ENCODE measurements around the gene ATF6B.

Gene ATF6B

DNA sequence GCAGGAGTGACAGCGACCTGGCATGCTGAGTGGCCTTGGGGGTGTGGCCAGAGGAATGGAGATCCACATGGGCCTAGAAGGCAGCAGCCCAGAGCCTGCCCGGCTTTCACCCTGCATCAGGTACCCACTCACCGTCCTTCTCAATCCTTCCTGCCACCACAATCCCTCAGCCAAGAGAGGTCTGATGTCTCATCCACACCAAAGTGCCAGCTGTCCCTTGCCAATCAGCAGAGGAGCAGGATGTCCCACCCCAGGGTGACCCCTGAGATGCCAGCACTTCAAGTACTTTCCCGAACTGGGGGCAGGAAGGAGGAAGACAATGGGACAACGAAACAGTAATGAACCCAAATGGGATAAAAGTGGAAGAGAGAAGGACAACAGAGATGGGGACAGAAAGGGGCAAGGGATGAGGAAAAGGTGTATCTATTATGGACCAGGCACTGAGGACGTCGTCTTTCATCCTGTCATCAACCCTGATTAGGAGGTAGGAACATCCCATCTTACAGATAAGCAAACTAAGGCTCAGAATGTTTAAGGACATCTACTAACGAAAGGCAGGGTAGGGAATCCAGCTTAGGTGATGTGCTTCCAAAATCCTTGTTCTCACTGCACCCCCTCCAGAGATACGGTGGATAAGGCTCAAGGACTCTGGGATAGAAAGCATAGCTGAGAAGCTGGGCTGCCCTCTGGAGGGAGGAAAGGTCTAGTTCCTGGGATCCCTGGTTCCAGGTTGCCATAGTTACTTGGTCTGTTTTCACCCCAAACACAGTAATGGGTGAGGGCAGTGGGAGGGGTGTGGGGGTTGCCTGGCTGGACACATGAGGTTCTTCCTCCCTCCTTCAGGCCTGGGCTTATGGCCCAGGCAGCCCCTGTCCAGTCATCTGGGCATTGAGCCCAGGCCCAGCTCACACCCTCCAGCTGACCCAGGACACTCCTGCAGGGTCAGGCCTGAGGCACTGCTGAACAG is 14.4 kb downstream of the ATF6B start:
- Histone ChIP-seq H3K9me3 (ENCODE audit: control insufficient read depth in 2 of 2, low read length in 2 of 2) (no peaks in the 10 kb centered on the region), H3K36me3 (ENCODE audit: control insufficient read depth in 2 of 2, insufficient read depth in 2 of 2, low read length in 2 of 2) (peaks cover 22 to 30% of the 10 kb centered on the region in 2 donors), H3K27ac (ENCODE audit: low read length) (peak overlapping the region; percentile 61), H3K4me3 (ENCODE audit: low read length in 2 of 2) (no peak overlapping the region), H3K27me3 (ENCODE audit: control insufficient read depth in 1 of 2, insufficient read depth in 2 of 2, low read length in 2 of 2) (no peaks in the 10 kb centered on the region), H3K9ac (ENCODE audit: low read length in 2 of 2) (peak overlapping the region in 1 of 2 donors; percentile 2), H3K4me1 (ENCODE audit: control insufficient read depth, insufficient read depth, low read length) (peaks cover 43% of the 10 kb centered on the region)

DNA sequence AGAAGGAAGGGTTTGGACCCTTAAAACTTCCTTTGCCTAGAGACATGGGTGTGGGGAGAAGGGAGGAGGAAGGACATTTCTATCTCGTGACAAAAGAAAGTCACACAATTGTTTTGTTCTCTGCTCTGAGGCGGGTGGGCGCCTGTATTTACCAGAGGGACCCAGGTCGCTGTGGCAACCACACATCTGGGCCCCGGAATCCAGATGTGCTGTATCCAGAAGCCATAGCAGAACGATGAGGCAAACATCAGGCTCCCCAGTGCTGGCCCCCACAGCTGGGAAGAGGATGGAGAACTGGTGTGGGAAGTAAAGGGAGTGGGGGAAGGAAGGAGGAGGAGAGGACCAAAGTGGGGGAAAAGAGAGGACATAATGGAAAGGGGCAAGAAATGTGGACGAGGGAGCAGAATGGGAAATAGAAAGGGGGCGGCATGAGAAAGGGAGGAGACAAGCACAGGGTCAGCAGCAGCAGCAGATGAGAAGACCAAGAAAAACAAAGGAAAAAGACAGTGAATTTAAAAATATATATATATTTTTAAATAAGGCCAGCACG is 15.5 kb downstream of the ATF6B start:
- peak overlapping the region; percentile 77 for H3K27ac ChIP-seq (ENCODE audit: low read length)
- H3K4me3 ChIP-seq (ENCODE audit: low read length in 2 of 2), result no peak overlapping the region
- H3K27me3 ChIP-seq (ENCODE audit: control insufficient read depth in 1 of 2, insufficient read depth in 2 of 2, low read length in 2 of 2), result no peaks in the 10 kb centered on the region
- no peaks in the 10 kb centered on the region for H3K9me3 ChIP-seq (ENCODE audit: control insufficient read depth in 2 of 2, low read length in 2 of 2)
- peaks cover 51% of the 10 kb centered on the region for H3K4me1 ChIP-seq (ENCODE audit: control insufficient read depth, insufficient read depth, low read length)
- peak overlapping the region in 1 of 2 donors; percentile 23 for H3K9ac ChIP-seq (ENCODE audit: low read length in 2 of 2)
- peaks cover 16 to 21% of the 10 kb centered on the region in 2 donors for H3K36me3 ChIP-seq (ENCODE audit: control insufficient read depth in 2 of 2, insufficient read depth in 2 of 2, low read length in 2 of 2)

DNA sequence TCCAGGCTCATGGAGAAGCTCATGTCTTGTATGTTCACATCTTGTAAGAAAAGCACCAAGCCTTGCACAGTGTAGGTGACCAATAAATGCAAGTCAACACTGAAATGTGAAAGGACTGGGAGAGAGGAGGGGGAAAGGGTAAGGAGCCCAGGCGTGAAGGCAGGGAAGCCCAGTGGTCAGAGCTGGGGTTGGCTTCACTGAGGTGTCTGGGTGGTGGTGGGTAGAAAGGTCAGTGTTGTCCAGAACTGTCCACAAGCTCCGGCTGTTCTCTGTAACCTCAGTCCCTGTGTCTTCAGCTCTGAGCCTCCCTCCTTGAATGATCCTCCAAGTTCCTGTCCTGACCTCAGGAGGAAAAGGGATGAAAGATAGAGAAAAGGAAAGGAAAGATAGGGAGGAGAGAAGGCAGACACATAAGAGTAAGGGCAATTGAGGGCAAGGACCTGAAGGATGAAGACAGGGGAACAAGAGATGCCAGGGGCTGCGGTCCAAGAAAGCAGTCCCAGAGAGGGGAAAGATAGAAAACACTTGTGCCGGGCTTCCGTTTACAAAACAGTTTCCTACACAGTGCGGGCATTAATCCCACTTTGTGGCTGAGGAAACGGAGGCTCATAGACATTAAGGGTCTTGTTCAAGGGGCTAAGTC is 16.5 kb downstream of the ATF6B start:
- Histone ChIP-seq H3K27ac (ENCODE audit: low read length) (peak overlapping the region; percentile 77), H3K4me3 (ENCODE audit: low read length in 2 of 2) (peak overlapping the region in 1 of 2 donors; percentile 55), H3K36me3 (ENCODE audit: control insufficient read depth in 2 of 2, insufficient read depth in 2 of 2, low read length in 2 of 2) (peaks cover 12% of the 10 kb centered on the region in 2 donors), H3K27me3 (ENCODE audit: control insufficient read depth in 1 of 2, insufficient read depth in 2 of 2, low read length in 2 of 2) (no peaks in the 10 kb centered on the region), H3K9me3 (ENCODE audit: control insufficient read depth in 2 of 2, low read length in 2 of 2) (no peaks in the 10 kb centered on the region), H3K9ac (ENCODE audit: low read length in 2 of 2) (peak overlapping the region; percentile 14 to 23), H3K4me1 (ENCODE audit: control insufficient read depth, insufficient read depth, low read length) (peaks cover 61% of the 10 kb centered on the region)

DNA sequence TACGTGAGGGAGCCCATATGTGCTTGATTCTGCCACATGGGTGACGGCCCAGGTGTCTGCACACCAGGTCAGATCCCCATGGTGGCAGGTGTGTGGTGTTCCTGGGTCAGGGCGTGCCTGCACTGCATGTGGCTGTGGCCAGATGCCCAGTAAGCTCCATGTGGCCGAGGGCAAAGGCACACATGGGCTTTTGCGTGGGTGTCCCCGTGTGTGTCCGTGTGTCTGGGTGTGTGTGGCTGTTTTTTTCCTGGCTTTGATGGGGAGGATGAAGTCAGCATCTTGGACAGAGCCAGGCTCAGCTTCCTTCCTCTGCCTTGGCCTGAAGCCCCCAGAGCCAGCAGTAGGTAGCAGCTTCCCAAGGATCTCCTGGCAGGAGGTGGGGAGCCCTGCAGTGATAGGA is 17.4 kb downstream of the ATF6B start:
- peak overlapping the region; percentile 30 to 62 for H3K9ac ChIP-seq (ENCODE audit: low read length in 2 of 2)

DNA sequence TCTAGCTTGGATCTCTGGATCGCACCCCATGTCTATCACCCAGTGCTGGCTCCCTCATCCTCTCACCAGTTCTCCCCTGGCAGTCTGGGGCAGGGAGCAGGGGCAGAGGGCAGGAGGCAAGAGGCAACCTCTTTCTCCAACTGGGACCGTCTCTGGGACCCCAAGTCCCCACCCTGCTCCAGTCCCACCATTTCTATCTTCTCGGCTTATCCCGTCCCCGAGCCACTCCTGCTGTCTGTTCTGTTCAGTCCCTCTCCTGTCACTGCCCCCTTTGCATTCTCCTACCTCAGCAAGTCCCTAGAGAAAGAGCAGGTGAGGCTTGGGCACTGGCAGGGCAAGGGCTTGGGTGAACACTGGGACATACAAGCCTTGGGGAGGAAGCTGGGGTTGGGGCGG is 18.3 kb downstream of the ATF6B start:
- H3K9ac ChIP-seq (ENCODE audit: low read length in 2 of 2), result peak overlapping the region in 1 of 2 donors; percentile 47

More for the DNA sequence above, 17.4 kb downstream of the ATF6B start:
- Histone ChIP-seq H3K4me1 (ENCODE audit: control insufficient read depth, insufficient read depth, low read length) (peaks cover 63% of the 10 kb centered on the region), H3K27ac (ENCODE audit: low read length) (peak overlapping the region; percentile 77), H3K27me3 (ENCODE audit: control insufficient read depth in 1 of 2, insufficient read depth in 2 of 2, low read length in 2 of 2) (no peaks in the 10 kb centered on the region), H3K9me3 (ENCODE audit: control insufficient read depth in 2 of 2, low read length in 2 of 2) (no peaks in the 10 kb centered on the region), H3K36me3 (ENCODE audit: control insufficient read depth in 2 of 2, insufficient read depth in 2 of 2, low read length in 2 of 2) (peaks cover 3% of the 10 kb centered on the region in 2 donors), H3K4me3 (ENCODE audit: low read length in 2 of 2) (peak overlapping the region; percentile 37 to 55)

DNA sequence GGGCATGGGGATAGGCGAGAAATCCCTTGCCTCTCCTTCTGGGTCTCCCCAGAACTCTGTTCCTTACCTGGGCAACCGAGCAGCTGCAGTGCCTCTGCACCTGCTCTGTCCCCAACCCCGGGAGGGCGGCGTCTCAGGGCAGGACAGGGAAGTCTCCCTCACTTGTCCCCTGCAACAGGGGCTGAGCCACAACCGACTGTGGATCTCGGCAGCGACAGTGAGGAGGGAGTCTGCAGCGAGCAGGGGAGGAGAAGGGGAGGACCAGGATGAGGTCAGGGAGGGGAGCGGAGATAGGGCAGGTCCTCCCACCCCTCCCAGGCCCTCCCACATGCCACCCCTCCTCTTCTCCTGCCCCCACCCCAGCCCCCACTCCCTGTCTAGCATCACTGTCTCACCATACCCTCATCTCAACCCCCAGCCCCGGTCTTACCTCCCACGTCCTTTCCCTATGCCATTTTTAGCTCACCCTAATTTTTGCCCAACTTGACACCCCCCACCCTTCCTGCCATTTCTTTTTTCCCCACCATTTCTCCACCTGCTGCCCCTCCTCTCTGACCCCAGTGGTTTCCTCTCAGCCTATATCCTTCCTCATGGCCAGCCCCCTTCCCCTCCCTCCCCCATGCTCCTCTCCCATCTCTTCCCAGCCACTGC is 18.8 kb downstream of the ATF6B start, which contains the start of gene TNXB:
TSS of gene TNXB (minus strand) at position 225 of the 651 bp plus-strand sequence. CDS start 11,140 bp downstream, outside the sequence.
- Histone ChIP-seq H3K4me3 (ENCODE audit: low read length in 2 of 2) (peak within 1 kb of the TSS; percentile 49 to 74), H3K9me3 (ENCODE audit: control insufficient read depth in 2 of 2, low read length in 2 of 2) (no peaks in the 10 kb centered on the region), H3K4me1 (ENCODE audit: control insufficient read depth, insufficient read depth, low read length) (peaks cover 65% of the 10 kb centered on the region), H3K36me3 (ENCODE audit: control insufficient read depth in 2 of 2, insufficient read depth in 2 of 2, low read length in 2 of 2) (no peaks in the 10 kb centered on the region), H3K27me3 (ENCODE audit: control insufficient read depth in 1 of 2, insufficient read depth in 2 of 2, low read length in 2 of 2) (peaks cover 0 to 2% of the 10 kb centered on the region in 2 donors), H3K9ac (ENCODE audit: low read length in 2 of 2) (peak within 1 kb of the TSS; percentile 49 to 72), H3K27ac (ENCODE audit: low read length) (peak within 1 kb of the TSS; percentile 77)

More for the DNA sequence above, 18.3 kb downstream of the ATF6B start:
- H3K27me3 ChIP-seq (ENCODE audit: control insufficient read depth in 1 of 2, insufficient read depth in 2 of 2, low read length in 2 of 2), result peaks cover 0 to 2% of the 10 kb centered on the region in 2 donors
- H3K9me3 ChIP-seq (ENCODE audit: control insufficient read depth in 2 of 2, low read length in 2 of 2), result no peaks in the 10 kb centered on the region
- H3K4me3 ChIP-seq (ENCODE audit: low read length in 2 of 2), result peak overlapping the region in 1 of 2 donors; percentile 63
- peaks cover 66% of the 10 kb centered on the region for H3K4me1 ChIP-seq (ENCODE audit: control insufficient read depth, insufficient read depth, low read length)
- no peaks in the 10 kb centered on the region for H3K36me3 ChIP-seq (ENCODE audit: control insufficient read depth in 2 of 2, insufficient read depth in 2 of 2, low read length in 2 of 2)
- H3K27ac ChIP-seq (ENCODE audit: low read length), result peak overlapping the region; percentile 77

DNA sequence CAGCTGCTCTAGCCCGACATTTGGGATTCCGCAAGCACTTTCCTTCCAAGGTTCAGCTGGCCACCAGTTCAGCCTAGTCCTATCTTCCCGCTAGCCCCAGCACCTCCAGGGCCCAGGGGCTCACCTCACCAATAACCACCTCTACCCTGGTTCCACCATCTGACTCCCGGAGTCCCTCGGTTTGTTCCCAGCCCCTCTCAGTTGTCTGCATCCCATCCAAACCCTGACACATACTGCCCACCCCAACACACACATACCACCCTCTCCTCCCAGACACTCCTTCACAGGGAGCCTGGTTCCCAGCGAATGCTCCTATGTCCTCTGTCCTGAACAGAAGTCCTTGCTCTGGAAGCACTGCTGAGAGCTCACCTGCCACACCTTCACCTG is 19.3 kb downstream of the ATF6B start:
- Histone ChIP-seq H3K9ac (ENCODE audit: low read length in 2 of 2) (peak overlapping the region; percentile 49 to 72), H3K27ac (ENCODE audit: low read length) (peak overlapping the region; percentile 77), H3K4me1 (ENCODE audit: control insufficient read depth, insufficient read depth, low read length) (peaks cover 61% of the 10 kb centered on the region), H3K27me3 (ENCODE audit: control insufficient read depth in 1 of 2, insufficient read depth in 2 of 2, low read length in 2 of 2) (peaks cover 0 to 2% of the 10 kb centered on the region in 2 donors), H3K9me3 (ENCODE audit: control insufficient read depth in 2 of 2, low read length in 2 of 2) (no peaks in the 10 kb centered on the region), H3K4me3 (ENCODE audit: low read length in 2 of 2) (peak overlapping the region; percentile 49 to 74), H3K36me3 (ENCODE audit: control insufficient read depth in 2 of 2, insufficient read depth in 2 of 2, low read length in 2 of 2) (no peaks in the 10 kb centered on the region)

DNA sequence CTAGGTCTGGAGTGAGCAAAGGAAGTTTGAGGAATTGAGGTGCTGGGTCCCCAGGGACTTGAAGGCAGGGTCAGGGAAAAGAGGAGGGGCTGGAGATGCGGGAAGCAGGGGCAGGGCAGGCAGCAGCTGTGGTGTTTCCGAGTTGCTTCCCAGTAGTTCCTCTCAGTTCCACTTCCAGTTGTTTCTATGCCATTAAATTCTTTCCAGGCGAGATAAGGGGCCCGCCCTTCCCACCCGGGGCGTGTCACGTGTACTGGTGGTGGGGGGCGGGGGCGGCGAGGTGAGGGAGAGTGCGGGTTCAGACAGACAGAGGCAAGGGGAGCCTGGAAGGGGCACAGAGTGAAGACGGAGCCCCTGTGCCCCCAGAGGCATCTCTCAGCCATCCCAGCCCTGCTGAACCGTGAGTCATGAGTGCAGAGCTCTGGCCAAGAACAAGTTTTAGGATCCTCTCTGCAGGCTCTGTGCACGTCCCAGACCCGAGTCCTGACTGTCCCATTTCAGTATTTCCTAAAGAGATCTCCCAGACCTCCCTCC is 19.9 kb downstream of the ATF6B start:
- Histone ChIP-seq H3K4me1 (ENCODE audit: control insufficient read depth, insufficient read depth, low read length) (peaks cover 55% of the 10 kb centered on the region), H3K27ac (ENCODE audit: low read length) (peak overlapping the region; percentile 77), H3K9me3 (ENCODE audit: control insufficient read depth in 2 of 2, low read length in 2 of 2) (no peaks in the 10 kb centered on the region), H3K36me3 (ENCODE audit: control insufficient read depth in 2 of 2, insufficient read depth in 2 of 2, low read length in 2 of 2) (no peaks in the 10 kb centered on the region), H3K4me3 (ENCODE audit: low read length in 2 of 2) (peak overlapping the region; percentile 58 to 74), H3K9ac (ENCODE audit: low read length in 2 of 2) (peak overlapping the region; percentile 49 to 72), H3K27me3 (ENCODE audit: control insufficient read depth in 1 of 2, insufficient read depth in 2 of 2, low read length in 2 of 2) (peaks cover 0 to 2% of the 10 kb centered on the region in 2 donors)

DNA sequence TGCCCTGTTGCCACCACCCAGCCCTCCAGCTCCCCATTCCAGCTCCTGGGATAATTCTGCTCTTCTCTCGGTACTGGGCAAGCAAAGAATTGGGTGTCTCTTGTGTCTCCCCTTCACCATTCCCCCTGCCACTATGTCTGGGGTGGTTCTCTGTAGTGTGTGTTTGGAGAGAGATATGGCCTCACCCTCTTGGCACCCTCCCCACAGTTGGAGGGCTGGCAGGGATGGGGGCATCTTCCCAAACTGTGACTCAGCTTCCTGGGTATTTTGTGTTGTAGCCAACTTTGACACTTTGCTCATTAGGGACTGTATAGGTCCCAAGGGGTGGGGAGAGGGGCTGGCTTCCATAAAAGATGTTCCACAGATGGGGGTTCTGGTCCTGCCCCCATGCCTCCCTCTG is 20.6 kb downstream of the ATF6B start:
- Histone ChIP-seq H3K36me3 (ENCODE audit: control insufficient read depth in 2 of 2, insufficient read depth in 2 of 2, low read length in 2 of 2) (no peaks in the 10 kb centered on the region), H3K4me3 (ENCODE audit: low read length in 2 of 2) (peak overlapping the region; percentile 58 to 74), H3K27ac (ENCODE audit: low read length) (peak overlapping the region; percentile 77), H3K9ac (ENCODE audit: low read length in 2 of 2) (peak overlapping the region; percentile 49 to 55), H3K4me1 (ENCODE audit: control insufficient read depth, insufficient read depth, low read length) (peaks cover 54% of the 10 kb centered on the region), H3K9me3 (ENCODE audit: control insufficient read depth in 2 of 2, low read length in 2 of 2) (no peaks in the 10 kb centered on the region), H3K27me3 (ENCODE audit: control insufficient read depth in 1 of 2, insufficient read depth in 2 of 2, low read length in 2 of 2) (peaks cover 0 to 2% of the 10 kb centered on the region in 2 donors)

DNA sequence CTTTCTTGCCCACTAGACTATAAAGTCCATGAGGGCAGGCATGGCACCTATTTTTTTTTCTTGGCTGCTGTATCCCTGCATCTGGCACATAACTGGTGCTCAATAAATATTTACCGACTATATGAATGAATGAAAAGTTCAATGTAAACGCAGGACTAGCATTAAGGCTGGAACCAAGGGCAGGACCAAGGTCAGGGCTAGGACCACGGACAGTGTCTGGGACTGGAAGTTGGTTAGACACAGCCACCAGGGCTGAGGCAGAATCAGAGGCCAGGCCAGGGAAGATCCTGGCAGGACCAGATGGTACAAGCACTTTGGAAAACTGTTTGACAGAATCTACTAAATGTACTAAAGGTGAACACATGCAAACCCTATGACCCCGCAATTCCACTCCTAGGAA is 22.6 kb downstream of the ATF6B start:
- Histone ChIP-seq H3K4me3 (ENCODE audit: low read length in 2 of 2) (no peak overlapping the region), H3K27ac (ENCODE audit: low read length) (no peak overlapping the region), H3K9ac (ENCODE audit: low read length in 2 of 2) (no peak overlapping the region), H3K36me3 (ENCODE audit: control insufficient read depth in 2 of 2, insufficient read depth in 2 of 2, low read length in 2 of 2) (no peaks in the 10 kb centered on the region), H3K9me3 (ENCODE audit: control insufficient read depth in 2 of 2, low read length in 2 of 2) (no peaks in the 10 kb centered on the region), H3K27me3 (ENCODE audit: control insufficient read depth in 1 of 2, insufficient read depth in 2 of 2, low read length in 2 of 2) (peaks cover 0 to 2% of the 10 kb centered on the region in 2 donors), H3K4me1 (ENCODE audit: control insufficient read depth, insufficient read depth, low read length) (peaks cover 42% of the 10 kb centered on the region)

Data from stomach smooth muscle (tissue), 2 donors.